HG03575 (cell line): ENCODE measurements around the gene PSMA8.
"Not testable (repeated sequence)": the region's sequence is repeated elsewhere in the genome, so short reads cannot be mapped to it uniquely, and the experiment has no call there.

Experiments
- ATAC-seq: cut with Tn5 transposase; IDR thresholded peaks from one replicate; pipeline ENCODE4 v1.9.1; 2021; ENCODE audit not compliant: unreplicated experiment, insufficient number of reproducible peaks, low FRiP score; ENCODE audit errors: extremely low read depth

The PSMA8 gene

GRCh38 chr18:26133652-26134051 lies at the start of gene PSMA8:
Gene PSMA8, plus strand, starts transcription at chr18:26133869. Its CDS starts 97 bp downstream, at chr18:26133966.
- no peak for ATAC-seq

- ATAC-seq: no peak
Measured at GRCh38 chr18:26085056-26085455, 48.6 kb upstream of the PSMA8 start.

GRCh38 chr18:26086959-26087358 lies 46.7 kb upstream of the PSMA8 start:
- ATAC-seq: no peak

DNA sequence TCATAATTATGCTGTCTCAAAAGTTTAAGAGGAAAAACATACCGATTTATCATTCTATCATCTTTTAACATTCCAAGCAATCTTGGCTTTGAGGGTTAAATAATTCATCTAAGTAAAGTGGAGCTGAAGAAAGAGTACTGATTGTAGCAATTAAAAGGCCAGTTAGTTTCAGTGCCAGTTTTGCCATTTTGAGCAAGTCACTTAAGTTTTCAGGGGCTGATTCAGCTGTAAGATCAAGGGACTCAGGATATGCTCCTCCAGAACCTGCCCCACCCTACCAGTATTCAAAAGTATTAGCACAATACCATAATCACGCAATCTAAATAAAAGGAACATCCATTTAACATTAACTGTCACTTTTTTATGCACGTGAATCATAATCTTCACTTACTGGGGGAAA lies 45.2 kb upstream of the PSMA8 start:
- ATAC-seq: no peak

- peak; percentile 6 for ATAC-seq
Measured at GRCh38 chr18:26089293-26090129, 44.2 kb upstream of the PSMA8 start.

GRCh38 chr18:26090130-26091046 lies 43.3 kb upstream of the PSMA8 start, which contains the start of gene SS18:
Gene SS18, minus strand, starts transcription at chr18:26090613. Its CDS starts 44 bp downstream, at chr18:26090569.
- ATAC-seq: peak; percentile 37

DNA sequence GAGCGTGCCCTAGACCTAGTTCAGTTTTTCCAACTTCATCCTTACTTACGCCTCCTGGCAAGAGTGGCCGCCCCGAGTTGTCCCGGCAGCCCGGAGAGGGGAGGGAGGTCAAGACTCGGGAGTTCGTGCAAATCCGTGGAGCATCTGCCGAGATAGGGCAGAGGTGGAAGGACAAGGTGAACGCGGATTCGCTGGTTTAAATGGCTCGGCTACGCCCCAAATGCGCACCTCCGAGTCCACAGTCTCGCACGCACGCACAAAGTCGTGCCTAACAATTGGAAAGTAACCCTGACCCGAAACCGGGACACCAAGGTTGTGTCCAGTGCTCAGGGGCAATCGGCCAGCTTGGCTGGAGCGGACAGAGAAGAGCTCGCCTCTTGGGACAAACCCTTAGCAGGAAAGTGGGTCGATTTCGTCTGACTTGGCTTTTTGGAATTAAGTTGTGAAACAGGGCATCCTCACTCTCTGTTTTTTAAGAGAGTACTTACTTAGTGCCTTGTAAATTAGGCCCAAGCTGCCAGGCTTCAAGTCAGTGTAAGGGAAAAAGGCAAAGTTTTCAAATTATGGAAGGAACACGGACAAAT lies 42.5 kb upstream of the PSMA8 start:
- peak; percentile 21 for ATAC-seq

DNA sequence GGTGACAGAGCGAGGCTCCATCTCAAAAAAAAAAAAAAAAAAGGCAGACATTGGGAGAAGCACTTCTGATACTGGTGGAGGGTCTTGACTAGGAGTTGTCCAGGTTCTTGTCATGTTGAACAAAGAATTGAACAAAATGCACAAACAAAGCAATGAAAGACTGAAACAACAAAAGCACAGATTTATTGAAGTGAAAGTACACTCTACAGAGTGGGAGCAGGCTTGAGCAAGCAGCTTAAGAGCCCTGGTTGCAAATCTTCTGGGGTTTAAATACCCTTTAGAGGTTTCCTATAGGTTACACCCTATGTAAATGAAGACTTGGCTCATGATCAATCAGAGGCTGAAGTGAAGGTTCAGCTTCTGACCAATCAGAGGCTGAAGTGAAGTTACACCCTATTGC lies 36.8 kb upstream of the PSMA8 start:
- ATAC-seq: no peak

DNA sequence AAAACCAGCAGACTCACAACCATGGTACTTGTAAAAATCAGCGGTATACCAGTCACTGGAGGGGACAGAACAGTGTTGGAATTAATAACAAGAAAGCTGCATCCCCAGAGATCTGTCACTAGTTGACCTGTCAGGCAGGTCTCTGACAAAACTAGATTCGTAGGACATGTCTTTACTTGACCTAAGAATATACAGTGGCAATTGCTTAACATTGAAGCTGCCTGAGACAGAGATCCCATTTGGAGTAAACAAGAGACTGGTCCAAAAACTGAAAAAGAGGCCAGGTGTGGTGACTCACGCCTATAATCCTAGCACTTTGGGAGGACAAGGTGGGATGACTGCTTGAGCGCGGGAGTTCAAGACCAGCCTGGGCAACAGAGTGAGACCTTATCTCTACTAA lies 36.1 kb upstream of the PSMA8 start:
- no peak for ATAC-seq

DNA sequence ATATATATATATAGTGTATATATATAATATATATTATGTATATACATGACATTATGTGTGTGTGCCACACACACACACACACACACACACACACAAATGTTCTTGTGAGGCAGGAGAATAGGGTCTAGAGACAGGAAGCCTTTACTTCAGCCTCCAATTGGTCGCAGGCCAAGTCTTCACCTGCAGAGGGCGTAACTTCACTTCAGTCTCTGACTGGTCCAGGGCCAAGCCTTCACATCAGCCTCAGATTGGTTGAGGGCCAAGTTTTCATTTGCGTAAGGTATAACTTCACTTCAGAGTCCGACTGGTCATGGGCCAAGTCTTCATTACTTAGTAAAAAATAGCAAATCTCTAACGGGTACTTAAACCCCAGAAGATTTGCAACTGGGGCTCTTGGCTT lies 30.1 kb upstream of the PSMA8 start:
- ATAC-seq: no peak

GRCh38 chr18:26104035-26104434 lies 29.6 kb upstream of the PSMA8 start:
- ATAC-seq: no peak

DNA sequence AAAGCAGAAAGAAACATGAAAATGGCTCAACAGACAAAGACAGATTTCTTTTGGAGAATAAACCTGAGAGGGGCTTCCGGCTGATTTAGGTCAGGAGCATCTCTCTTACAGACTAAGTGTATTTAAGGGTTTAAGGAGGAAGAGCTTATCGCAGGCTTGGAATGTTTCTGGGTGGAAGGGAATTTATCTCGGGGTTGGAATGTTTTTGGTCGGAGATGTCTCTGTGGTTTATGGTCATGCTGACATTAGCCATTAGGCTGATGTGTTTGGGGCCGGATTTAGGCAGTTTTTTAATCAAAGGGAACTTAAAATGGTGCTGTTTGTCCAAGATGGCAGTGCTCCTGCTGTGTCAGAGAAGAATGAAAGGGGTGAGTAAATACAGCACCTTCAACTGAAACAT lies 14.4 kb upstream of the PSMA8 start:
- ATAC-seq: no peak

DNA sequence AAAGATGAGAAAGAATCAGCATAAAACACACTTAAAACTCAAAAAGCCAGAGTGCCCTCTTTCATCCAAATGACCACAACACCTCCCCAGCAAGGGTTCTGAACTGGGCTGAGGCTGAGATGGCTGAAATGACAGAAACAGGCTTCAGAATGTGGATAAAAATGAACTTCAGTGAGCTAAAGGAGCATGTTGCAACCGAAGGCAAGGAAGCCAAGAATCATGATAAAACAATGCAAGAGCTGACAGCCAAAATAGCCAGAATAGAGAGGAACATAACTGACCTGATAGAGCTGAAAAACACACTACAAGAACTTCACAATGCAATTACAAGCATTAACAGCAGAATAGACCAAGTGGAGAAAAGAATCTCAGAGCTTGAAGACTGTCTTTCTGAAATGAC lies 12.2 kb upstream of the PSMA8 start:
- ATAC-seq: no peak

GRCh38 chr18:26121994-26122393 lies 11.7 kb upstream of the PSMA8 start:
- not testable (repeated sequence) for ATAC-seq

GRCh38 chr18:26127786-26128185 lies 5.9 kb upstream of the PSMA8 start:
- no peak for ATAC-seq

- not testable (repeated sequence) for ATAC-seq
Measured at GRCh38 chr18:26128192-26128591, 5.5 kb upstream of the PSMA8 start.

DNA sequence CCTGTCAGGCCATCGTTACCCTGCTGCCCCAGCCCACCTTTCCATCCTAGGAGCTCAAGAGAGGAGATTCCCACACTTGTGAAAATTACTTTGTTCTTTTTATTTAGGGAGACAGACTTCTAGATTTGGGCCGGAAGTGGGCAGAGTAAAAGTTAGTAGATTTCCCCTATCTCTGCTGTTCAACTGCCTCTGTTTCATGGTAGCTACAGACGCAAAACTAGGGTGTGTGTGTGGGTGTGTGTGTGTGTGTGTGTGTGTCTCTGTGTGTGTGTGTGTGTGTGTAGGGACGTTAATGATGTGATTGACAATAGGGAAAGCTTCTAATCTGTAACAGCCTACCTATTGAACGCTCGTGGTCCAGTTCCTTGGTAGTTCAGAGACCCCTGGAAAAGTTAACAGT lies 438 bp downstream of the PSMA8 start:
- ATAC-seq: no peak

- no peak for ATAC-seq
Measured at GRCh38 chr18:26135548-26135947, 1.9 kb downstream of the PSMA8 start.

- ATAC-seq: no peak
Measured at GRCh38 chr18:26157326-26157725, 23.7 kb downstream of the PSMA8 start.
